Measurements from ENCODE around the gene HLA-DOA. TPM values are rescaled to one million over a fixed set of nuclear protein-coding genes. Genes with fewer than 3 reads are reported as not detected.
A peak's percentile ranks its signal among the peaks of the same experiment; 100 is the strongest.

Gene HLA-DOA
- total and polyA plus RNA-seq, 2 experiments from 2014 or later = 0.83 to 2.0 TPM

- DNase-seq (ENCODE audit: low spot score) = no peak
- Histone ChIP-seq H3K27me3 (no peaks in the 10 kb centered on the region), H3K9me3 (ENCODE audit: low read depth) (no peaks in the 10 kb centered on the region), H3K4me2 (no peak overlapping the region), H3K4me1 (ENCODE audit: insufficient read depth) (peaks cover 16% of the 10 kb centered on the region), H3K4me3 (no peak overlapping the region), H3K9me2 (replicated peaks; ENCODE audit: insufficient read depth) (no peaks in the 10 kb centered on the region), H3K36me3 (replicated peaks; ENCODE audit: insufficient read depth, low read depth) (no peaks in the 10 kb centered on the region), H3K27ac (no peak overlapping the region), H3K79me2 (no peaks in the 10 kb centered on the region), H2AFZ (no peak overlapping the region), H4K20me1 (ENCODE audit: insufficient read depth, poor library complexity, severe bottlenecking) (no peaks in the 10 kb centered on the region)
- WGBS (ENCODE audit: low lambda C conversion rate, missing lambda C conversion rate) = 96% methylated on average over 11 of the region's 11 CpGs
- no peak for TF ChIP-seq CTCF (IDR thresholded peaks at IDR 0.05; ENCODE audit: poor library complexity)
- no peak for TF ChIP-seq EZH2 (IDR thresholded peaks at IDR 0.05; ENCODE audit: borderline replicate concordance)
- no peak for TF ChIP-seq EZH2phosphoT487 (IDR thresholded peaks at IDR 0.05; ENCODE audit: low read depth, severe bottlenecking, unreplicated experiment)
These were observed 12.5 kb upstream of the HLA-DOA start for GRCh38 chr6:33021917-33022316.

- H3K27me3 ChIP-seq = no peaks in the 10 kb centered on the region
- H3K4me2 ChIP-seq = peak overlapping the region; percentile 60
- H3K9me2 ChIP-seq (replicated peaks; ENCODE audit: insufficient read depth) = no peaks in the 10 kb centered on the region
- H3K4me3 ChIP-seq = no peak overlapping the region
- no peaks in the 10 kb centered on the region for H3K9me3 ChIP-seq (ENCODE audit: low read depth)
- DNase-seq (ENCODE audit: low spot score) = no peak
- TF ChIP-seq CTCF (IDR thresholded peaks at IDR 0.05; ENCODE audit: poor library complexity) (no peak), EZH2phosphoT487 (IDR thresholded peaks at IDR 0.05; ENCODE audit: low read depth, severe bottlenecking, unreplicated experiment) (no peak), EZH2 (IDR thresholded peaks at IDR 0.05; ENCODE audit: borderline replicate concordance) (no peak)
- H3K4me1 ChIP-seq (ENCODE audit: insufficient read depth) = peaks cover 16% of the 10 kb centered on the region
- peak overlapping the region; percentile 29 for H2AFZ ChIP-seq
- H3K36me3 ChIP-seq (replicated peaks; ENCODE audit: insufficient read depth, low read depth) = no peaks in the 10 kb centered on the region
- peak overlapping the region; percentile 40 for H3K27ac ChIP-seq
- no peaks in the 10 kb centered on the region for H4K20me1 ChIP-seq (ENCODE audit: insufficient read depth, poor library complexity, severe bottlenecking)
- H3K79me2 ChIP-seq = no peaks in the 10 kb centered on the region
These were observed 10.0 kb upstream of the HLA-DOA start for GRCh38 chr6:33019372-33019771.

- Histone ChIP-seq H3K27ac (peak overlapping the region; percentile 40), H3K4me2 (peak overlapping the region; percentile 60), H2AFZ (peak overlapping the region; percentile 29), H4K20me1 (ENCODE audit: insufficient read depth, poor library complexity, severe bottlenecking) (no peaks in the 10 kb centered on the region), H3K9me2 (replicated peaks; ENCODE audit: insufficient read depth) (no peaks in the 10 kb centered on the region), H3K27me3 (no peaks in the 10 kb centered on the region), H3K9me3 (ENCODE audit: low read depth) (no peaks in the 10 kb centered on the region), H3K36me3 (replicated peaks; ENCODE audit: insufficient read depth, low read depth) (no peaks in the 10 kb centered on the region), H3K79me2 (no peaks in the 10 kb centered on the region), H3K4me3 (no peak overlapping the region), H3K4me1 (ENCODE audit: insufficient read depth) (peaks cover 16% of the 10 kb centered on the region)
- WGBS (ENCODE audit: low lambda C conversion rate, missing lambda C conversion rate) = 29% methylated on average over 6 of the region's 6 CpGs
- DNase-seq (ENCODE audit: low spot score) = peak; percentile 62
- TF ChIP-seq EZH2phosphoT487 (IDR thresholded peaks at IDR 0.05; ENCODE audit: low read depth, severe bottlenecking, unreplicated experiment) (no peak), EZH2 (IDR thresholded peaks at IDR 0.05; ENCODE audit: borderline replicate concordance) (no peak), CTCF (IDR thresholded peaks at IDR 0.05; ENCODE audit: poor library complexity) (no peak)
These were observed 9.5 kb upstream of the HLA-DOA start for GRCh38 chr6:33018904-33019303.

- Histone ChIP-seq H3K36me3 (replicated peaks; ENCODE audit: insufficient read depth, low read depth) (no peaks in the 10 kb centered on the region), H3K9me2 (replicated peaks; ENCODE audit: insufficient read depth) (no peaks in the 10 kb centered on the region), H3K27me3 (no peaks in the 10 kb centered on the region), H3K27ac (peak overlapping the region; percentile 40), H3K4me2 (peak overlapping the region; percentile 60), H3K79me2 (no peaks in the 10 kb centered on the region), H3K4me1 (ENCODE audit: insufficient read depth) (peaks cover 16% of the 10 kb centered on the region), H3K4me3 (no peak overlapping the region), H2AFZ (peak overlapping the region; percentile 29), H3K9me3 (ENCODE audit: low read depth) (no peaks in the 10 kb centered on the region), H4K20me1 (ENCODE audit: insufficient read depth, poor library complexity, severe bottlenecking) (no peaks in the 10 kb centered on the region)
- no peak for DNase-seq (ENCODE audit: low spot score)
- TF ChIP-seq CTCF (IDR thresholded peaks at IDR 0.05; ENCODE audit: poor library complexity) (no peak), EZH2phosphoT487 (IDR thresholded peaks at IDR 0.05; ENCODE audit: low read depth, severe bottlenecking, unreplicated experiment) (no peak), EZH2 (IDR thresholded peaks at IDR 0.05; ENCODE audit: borderline replicate concordance) (no peak)
These were observed 9.0 kb upstream of the HLA-DOA start for GRCh38 chr6:33018418-33018817.

Measured in hepatocyte (in vitro differentiated cells).